LNCAP (cell line): Measurements from ENCODE around the gene ANG.

Experiments used
- TF ChIP-seq, protein P1 (sequence below): fragments of 450-650 bp; IDR thresholded peaks from 2 replicates; pipeline ENCODE4 v1.5.1; 2017; ENCODE audit warnings: mild to moderate bottlenecking

Gene ANG

DNA sequence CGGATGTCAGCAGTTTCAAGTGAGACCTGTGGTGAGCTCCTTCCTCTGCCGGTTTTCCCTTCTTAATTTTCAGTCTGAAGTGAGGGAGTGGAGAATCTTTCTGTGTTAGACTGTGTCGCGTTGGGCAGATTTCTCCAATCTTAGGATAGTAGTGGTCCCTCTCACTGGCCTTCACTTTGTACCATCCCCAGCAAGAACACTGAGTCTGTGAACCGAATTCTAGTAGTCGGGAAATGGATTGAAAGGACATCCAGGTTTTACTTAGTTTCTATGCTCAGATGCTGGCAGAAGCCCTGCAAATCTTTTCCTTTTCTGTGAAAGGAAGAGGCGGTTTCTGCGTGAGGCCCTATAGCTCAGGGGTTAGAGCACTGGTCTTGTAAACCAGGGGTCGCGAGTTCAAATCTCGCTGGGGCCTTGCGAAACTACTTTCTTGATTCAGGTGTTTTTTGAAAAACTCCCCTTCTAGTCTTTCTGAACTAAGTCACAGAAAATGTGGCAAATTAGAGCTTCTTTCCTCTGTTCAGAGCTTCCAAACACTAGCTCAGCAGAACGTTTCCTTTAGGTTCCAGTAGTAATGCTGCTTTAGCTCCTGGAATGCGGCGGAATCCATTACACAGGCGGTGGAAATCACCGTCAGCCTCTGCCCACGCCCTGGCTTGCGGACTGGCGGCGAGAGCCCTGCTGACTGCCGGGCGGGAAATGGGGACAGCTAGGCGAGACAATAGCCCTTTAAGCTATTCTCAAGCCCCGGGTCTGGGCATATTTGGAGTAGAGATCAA is 7.0 kb upstream of the ANG start:
- TF ChIP-seq, protein P1, sequence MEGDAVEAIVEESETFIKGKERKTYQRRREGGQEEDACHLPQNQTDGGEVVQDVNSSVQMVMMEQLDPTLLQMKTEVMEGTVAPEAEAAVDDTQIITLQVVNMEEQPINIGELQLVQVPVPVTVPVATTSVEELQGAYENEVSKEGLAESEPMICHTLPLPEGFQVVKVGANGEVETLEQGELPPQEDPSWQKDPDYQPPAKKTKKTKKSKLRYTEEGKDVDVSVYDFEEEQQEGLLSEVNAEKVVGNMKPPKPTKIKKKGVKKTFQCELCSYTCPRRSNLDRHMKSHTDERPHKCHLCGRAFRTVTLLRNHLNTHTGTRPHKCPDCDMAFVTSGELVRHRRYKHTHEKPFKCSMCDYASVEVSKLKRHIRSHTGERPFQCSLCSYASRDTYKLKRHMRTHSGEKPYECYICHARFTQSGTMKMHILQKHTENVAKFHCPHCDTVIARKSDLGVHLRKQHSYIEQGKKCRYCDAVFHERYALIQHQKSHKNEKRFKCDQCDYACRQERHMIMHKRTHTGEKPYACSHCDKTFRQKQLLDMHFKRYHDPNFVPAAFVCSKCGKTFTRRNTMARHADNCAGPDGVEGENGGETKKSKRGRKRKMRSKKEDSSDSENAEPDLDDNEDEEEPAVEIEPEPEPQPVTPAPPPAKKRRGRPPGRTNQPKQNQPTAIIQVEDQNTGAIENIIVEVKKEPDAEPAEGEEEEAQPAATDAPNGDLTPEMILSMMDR: no peak

GRCh38 chr14:20682127-20682434 is 6.5 kb upstream of the ANG start:
- TF ChIP-seq, protein P1: no peak

GRCh38 chr14:20682435-20683124 is 6.0 kb upstream of the ANG start:
- TF ChIP-seq, protein P1: no peak

- TF ChIP-seq, protein P1: no peak
Observed at GRCh38 chr14:20683125-20683890, 5.3 kb upstream of the ANG start.

GRCh38 chr14:20683891-20684661 is 4.5 kb upstream of the ANG start, which contains the start of gene RNASE4:
RNASE4 (plus strand) TSS chr14:20684560; CDS start chr14:20699372, 14,812 bp downstream.
- TF ChIP-seq, protein P1: no peak

- TF ChIP-seq, protein P1: no peak
Observed at GRCh38 chr14:20684662-20685456, 3.7 kb upstream of the ANG start.
